ENCODE data around the gene RIN3. TPM values are rescaled to one million over a fixed set of nuclear protein-coding genes. Genes with fewer than 3 reads are reported as not detected.
"Not testable (repeated sequence)": the region's sequence is repeated elsewhere in the genome, so short reads cannot be mapped to it uniquely, and the experiment has no call there.

Gene RIN3
- total RNA-seq, 1 experiment from 2014 or later = 14.8 TPM

GRCh38 chr14:92531106-92531873 lies 17.7 kb downstream of the RIN3 start:
- no peak for DNase-seq
- H3K9me2 ChIP-seq (ENCODE audit: insufficient read depth) = no peaks in the 10 kb centered on the region
- no peak for TF ChIP-seq CTCF (conservative IDR thresholded peaks at IDR 0.05)
- TF ChIP-seq EZH2 (IDR thresholded peaks at IDR 0.05; ENCODE audit: low read depth) = no peak
- H3K4me2 ChIP-seq = no peak overlapping the region
- no peaks in the 10 kb centered on the region for H3K4me1 ChIP-seq (replicated peaks; ENCODE audit: insufficient read depth)
- ChIA-PET POLR2A (ENCODE audit: unreplicated experiment) (no interaction called here), CTCF (no interaction called here)
- peaks cover 64% of the 10 kb centered on the region for H3K79me2 ChIP-seq (ENCODE audit: low read depth)
- no peaks in the 10 kb centered on the region; the same call in 1 of the 2 replicates for H4K20me1 ChIP-seq (ENCODE audit: insufficient read depth)
- no peak overlapping the region for H2AFZ ChIP-seq
- H3K27ac ChIP-seq = no peak overlapping the region
- H3F3A ChIP-seq (ENCODE audit: insufficient read depth, low read depth) = peaks cover 5% of the 10 kb centered on the region; the same call in 1 of the 2 replicates
- H3K36me3 ChIP-seq (ENCODE audit: low read depth) = no peaks in the 10 kb centered on the region
- no peaks in the 10 kb centered on the region for H3K9me3 ChIP-seq (ENCODE audit: insufficient read depth, low read depth)
- intact Hi-C loops (cut with micrococcal nuclease; ENCODE audit: unreplicated experiment) = no loop called here
- H3K27me3 ChIP-seq (ENCODE audit: insufficient read depth, low read depth) = no peaks in the 10 kb centered on the region
- BruUV-seq (replicated peaks) = no TSS peak
- no peak overlapping the region for H3K4me3 ChIP-seq

- ChIA-PET POLR2A (ENCODE audit: unreplicated experiment) (no interaction called here), CTCF (no interaction called here)
- no peaks in the 10 kb centered on the region for H3K36me3 ChIP-seq (ENCODE audit: low read depth)
- TF ChIP-seq EZH2 (IDR thresholded peaks at IDR 0.05; ENCODE audit: low read depth) (no peak), CTCF (conservative IDR thresholded peaks at IDR 0.05) (no peak)
- H3K27me3 ChIP-seq (ENCODE audit: insufficient read depth, low read depth) = no peaks in the 10 kb centered on the region
- no peak overlapping the region for H3K4me3 ChIP-seq
- peaks cover 5% of the 10 kb centered on the region; the same call in 1 of the 2 replicates for H3F3A ChIP-seq (ENCODE audit: insufficient read depth, low read depth)
- no peak overlapping the region for H3K4me2 ChIP-seq
- H3K9me3 ChIP-seq (ENCODE audit: insufficient read depth, low read depth) = no peaks in the 10 kb centered on the region
- intact Hi-C loops (cut with micrococcal nuclease; ENCODE audit: unreplicated experiment) = no loop called here
- H4K20me1 ChIP-seq (ENCODE audit: insufficient read depth) = no peaks in the 10 kb centered on the region; the same call in 1 of the 2 replicates
- H2AFZ ChIP-seq = no peak overlapping the region
- H3K4me1 ChIP-seq (replicated peaks; ENCODE audit: insufficient read depth) = no peaks in the 10 kb centered on the region
- no peak for DNase-seq
- H3K27ac ChIP-seq = no peak overlapping the region
- peaks cover 68% of the 10 kb centered on the region for H3K79me2 ChIP-seq (ENCODE audit: low read depth)
- no TSS peak for BruUV-seq (replicated peaks)
- H3K9me2 ChIP-seq (ENCODE audit: insufficient read depth) = no peaks in the 10 kb centered on the region
Measured at GRCh38 chr14:92532490-92533163, 19.0 kb downstream of the RIN3 start.

GRCh38 chr14:92534932-92535643 lies 21.5 kb downstream of the RIN3 start:
- Histone ChIP-seq H2AFZ (no peak overlapping the region), H3K4me1 (replicated peaks; ENCODE audit: insufficient read depth) (peaks cover 14% of the 10 kb centered on the region), H3K27me3 (ENCODE audit: insufficient read depth, low read depth) (no peaks in the 10 kb centered on the region), H3K9me2 (ENCODE audit: insufficient read depth) (no peaks in the 10 kb centered on the region), H3K9me3 (ENCODE audit: insufficient read depth, low read depth) (no peaks in the 10 kb centered on the region), H4K20me1 (ENCODE audit: insufficient read depth) (no peaks in the 10 kb centered on the region; the same call in 1 of the 2 replicates), H3F3A (ENCODE audit: insufficient read depth, low read depth) (peaks cover 6% of the 10 kb centered on the region), H3K4me3 (no peak overlapping the region), H3K36me3 (ENCODE audit: low read depth) (no peaks in the 10 kb centered on the region), H3K79me2 (ENCODE audit: low read depth) (peaks cover 70% of the 10 kb centered on the region), H3K27ac (no peak overlapping the region), H3K4me2 (no peak overlapping the region)
- ChIA-PET CTCF (no interaction called here), POLR2A (ENCODE audit: unreplicated experiment) (no interaction called here)
- no peak for DNase-seq
- no TSS peak for BruUV-seq (replicated peaks)
- TF ChIP-seq CTCF (conservative IDR thresholded peaks at IDR 0.05) (no peak), EZH2 (IDR thresholded peaks at IDR 0.05; ENCODE audit: low read depth) (no peak)
- intact Hi-C loops (cut with micrococcal nuclease; ENCODE audit: unreplicated experiment) = no loop called here

- BruUV-seq (replicated peaks); H3K4me2 ChIP-seq; DNase-seq; H2AFZ ChIP-seq; H3K9me2 ChIP-seq (ENCODE audit: insufficient read depth); H3K27me3 ChIP-seq (ENCODE audit: insufficient read depth, low read depth); POLR2A ChIA-PET (ENCODE audit: unreplicated experiment); H3K9me3 ChIP-seq (ENCODE audit: insufficient read depth, low read depth); H3K36me3 ChIP-seq (ENCODE audit: low read depth); H3K4me3 ChIP-seq; H4K20me1 ChIP-seq (ENCODE audit: insufficient read depth); CTCF ChIA-PET; H3K27ac ChIP-seq; intact Hi-C loops (cut with micrococcal nuclease; ENCODE audit: unreplicated experiment): not testable (repeated sequence)
- Histone ChIP-seq H3F3A (ENCODE audit: insufficient read depth, low read depth) (peaks cover 16% of the 10 kb centered on the region), H3K79me2 (ENCODE audit: low read depth) (peaks cover 68% of the 10 kb centered on the region), H3K4me1 (replicated peaks; ENCODE audit: insufficient read depth) (peaks cover 24% of the 10 kb centered on the region)
Measured at GRCh38 chr14:92536231-92536630, 22.6 kb downstream of the RIN3 start.
